HG02642 (cell line): ENCODE results near the gene PALM3.

Source experiments
- ATAC-seq: cut with Tn5 transposase; IDR thresholded peaks from one replicate; pipeline ENCODE4 v1.9.1; 2021; ENCODE audit warnings: mild to moderate bottlenecking; ENCODE audit not compliant: unreplicated experiment, poor library complexity

Gene PALM3

DNA sequence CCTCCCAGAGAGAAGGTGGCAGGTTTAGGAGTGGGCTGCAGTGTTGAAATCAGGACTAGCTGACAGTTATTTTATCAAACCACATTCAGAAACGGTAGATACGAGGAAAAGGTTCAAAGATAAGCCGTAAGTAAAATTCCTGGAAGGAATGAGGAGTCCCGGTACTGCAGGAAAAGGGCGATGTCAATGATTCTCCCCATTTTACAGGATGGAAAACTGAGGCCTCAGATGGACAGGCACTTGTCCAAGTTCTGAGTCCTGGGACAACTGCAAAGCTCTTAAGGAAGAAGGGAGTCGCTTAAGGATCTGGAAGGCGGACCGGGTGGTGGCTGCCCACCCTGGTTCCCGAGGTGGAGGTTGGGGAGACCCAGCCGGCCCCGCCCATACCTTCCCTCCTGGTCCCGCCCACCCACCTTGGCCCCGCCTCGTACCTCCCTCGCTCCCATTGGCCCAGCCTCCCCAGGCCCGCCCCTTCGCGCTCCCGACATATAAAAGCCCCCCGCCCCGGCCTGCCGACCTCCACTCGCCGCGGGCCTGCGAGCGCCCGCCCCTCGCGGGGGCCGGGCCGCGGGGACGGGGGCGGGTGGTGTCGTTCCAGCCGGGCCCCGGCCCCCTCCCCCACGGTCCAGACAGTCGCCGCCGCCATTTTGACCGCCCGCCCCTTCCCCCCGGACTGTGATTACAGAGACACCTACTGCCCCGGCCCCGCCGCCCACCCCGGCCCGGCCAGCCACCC is 56.4 kb downstream of the PALM3 start:
- ATAC-seq = peak; percentile 34

DNA sequence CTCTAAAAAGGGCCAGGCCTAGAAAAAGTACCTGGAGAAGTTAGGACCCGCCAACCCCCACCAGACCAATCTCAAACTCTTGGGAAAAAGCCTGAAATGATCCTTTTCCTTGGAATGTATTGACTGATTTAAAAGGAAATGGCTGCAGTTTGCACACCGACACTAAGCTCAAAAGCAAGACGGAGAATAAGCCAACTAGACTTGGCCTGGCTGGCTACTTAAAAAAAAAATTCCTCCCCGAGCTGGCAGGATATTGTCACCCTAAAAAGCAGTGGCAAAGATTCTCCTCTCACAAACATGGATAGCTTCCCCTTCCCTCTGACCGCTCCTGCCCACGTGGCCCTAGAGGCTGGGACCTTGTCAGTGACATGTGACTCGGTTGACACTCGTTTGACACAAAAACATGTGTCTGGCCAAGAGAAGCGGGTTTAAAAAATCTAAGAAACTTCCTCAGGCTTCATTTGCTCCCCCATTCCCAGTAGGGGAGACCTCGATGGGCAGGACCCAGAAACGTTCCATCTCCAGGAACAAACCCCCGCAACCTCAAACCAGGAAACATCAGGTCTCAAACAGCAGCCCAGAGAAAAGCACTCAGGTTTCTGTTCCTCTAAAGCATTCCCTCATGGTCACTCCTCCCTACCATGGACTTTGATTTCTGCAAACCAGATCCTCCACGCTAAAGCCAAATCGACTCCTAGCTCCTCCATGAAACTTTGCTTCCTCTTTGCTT is 57.1 kb downstream of the PALM3 start:
- no peak for ATAC-seq
